Measurements from ENCODE around the gene IL23R.

DNA sequence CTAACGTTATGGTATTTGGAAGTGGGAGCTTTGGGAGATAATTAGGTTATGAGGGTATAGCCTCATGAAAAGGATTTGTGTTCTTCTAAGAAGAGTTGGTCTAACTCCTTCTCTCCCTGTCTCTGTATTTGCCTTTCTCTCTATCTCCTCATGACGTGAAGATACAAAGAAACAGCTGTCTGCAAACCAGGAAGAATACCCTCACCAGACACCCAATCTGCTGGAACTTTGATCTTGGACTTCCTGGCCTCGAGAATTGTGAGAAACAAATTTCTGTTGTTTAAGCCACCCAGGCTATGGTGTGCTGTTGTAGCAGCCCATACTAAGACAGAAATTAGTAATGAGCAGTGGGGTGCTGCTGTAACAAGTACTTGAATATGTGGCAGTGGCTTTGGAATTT lies 47.6 kb upstream of the IL23R start:
- TF ChIP-seq POLR2A (IDR thresholded peaks at IDR 0.05; ENCODE audit: low read depth, low read length) (no peak), TAF1 (IDR thresholded peaks at IDR 0.05; ENCODE audit: borderline replicate concordance, low read depth, low read length) (no peak)
